Measurements from ENCODE around the gene NME9. TPM values are rescaled to one million over a fixed set of nuclear protein-coding genes. Genes with fewer than 3 reads are reported as not detected.

The NME9 gene
- total and polyA plus RNA-seq, 8 donors, result 1.8 to 5.9 (median 3.6) TPM; not detected in 1

DNA sequence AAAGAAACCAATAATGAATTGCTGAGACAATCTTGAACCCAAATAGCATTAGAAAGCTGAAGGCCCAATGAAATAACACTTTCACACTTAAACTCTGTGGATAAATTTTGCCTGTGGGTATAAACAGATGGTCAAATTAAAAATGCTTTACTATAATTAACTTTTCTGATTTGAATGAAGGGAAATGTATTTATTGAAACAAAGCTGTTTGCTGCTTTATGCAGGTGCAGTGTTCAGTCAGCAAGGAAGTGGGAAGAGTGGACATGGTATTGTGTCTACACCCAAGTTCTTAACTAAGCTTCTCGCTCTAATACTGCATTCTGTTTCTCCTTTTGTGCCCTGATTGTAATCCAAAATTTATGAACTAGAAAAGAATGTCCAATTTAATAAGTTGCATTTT is 31.8 kb downstream of the NME9 start:
- TF ChIP-seq, protein P1, sequence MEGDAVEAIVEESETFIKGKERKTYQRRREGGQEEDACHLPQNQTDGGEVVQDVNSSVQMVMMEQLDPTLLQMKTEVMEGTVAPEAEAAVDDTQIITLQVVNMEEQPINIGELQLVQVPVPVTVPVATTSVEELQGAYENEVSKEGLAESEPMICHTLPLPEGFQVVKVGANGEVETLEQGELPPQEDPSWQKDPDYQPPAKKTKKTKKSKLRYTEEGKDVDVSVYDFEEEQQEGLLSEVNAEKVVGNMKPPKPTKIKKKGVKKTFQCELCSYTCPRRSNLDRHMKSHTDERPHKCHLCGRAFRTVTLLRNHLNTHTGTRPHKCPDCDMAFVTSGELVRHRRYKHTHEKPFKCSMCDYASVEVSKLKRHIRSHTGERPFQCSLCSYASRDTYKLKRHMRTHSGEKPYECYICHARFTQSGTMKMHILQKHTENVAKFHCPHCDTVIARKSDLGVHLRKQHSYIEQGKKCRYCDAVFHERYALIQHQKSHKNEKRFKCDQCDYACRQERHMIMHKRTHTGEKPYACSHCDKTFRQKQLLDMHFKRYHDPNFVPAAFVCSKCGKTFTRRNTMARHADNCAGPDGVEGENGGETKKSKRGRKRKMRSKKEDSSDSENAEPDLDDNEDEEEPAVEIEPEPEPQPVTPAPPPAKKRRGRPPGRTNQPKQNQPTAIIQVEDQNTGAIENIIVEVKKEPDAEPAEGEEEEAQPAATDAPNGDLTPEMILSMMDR (IDR thresholded peaks at IDR 0.05), result no peak
- Histone ChIP-seq H3K27me3 (no peaks in the 10 kb centered on the region), H3K4me3 (no peak overlapping the region), H3K27ac (no peak overlapping the region), H3K9me3 (no peaks in the 10 kb centered on the region), H3K4me1 (no peaks in the 10 kb centered on the region), H3K36me3 (peaks cover 0 to 69% of the 10 kb centered on the region in 2 donors)
- intact Hi-C loops (cut with DNase I), result no loop called here
- DNase-seq, result no peak
- no peak for ATAC-seq

DNA sequence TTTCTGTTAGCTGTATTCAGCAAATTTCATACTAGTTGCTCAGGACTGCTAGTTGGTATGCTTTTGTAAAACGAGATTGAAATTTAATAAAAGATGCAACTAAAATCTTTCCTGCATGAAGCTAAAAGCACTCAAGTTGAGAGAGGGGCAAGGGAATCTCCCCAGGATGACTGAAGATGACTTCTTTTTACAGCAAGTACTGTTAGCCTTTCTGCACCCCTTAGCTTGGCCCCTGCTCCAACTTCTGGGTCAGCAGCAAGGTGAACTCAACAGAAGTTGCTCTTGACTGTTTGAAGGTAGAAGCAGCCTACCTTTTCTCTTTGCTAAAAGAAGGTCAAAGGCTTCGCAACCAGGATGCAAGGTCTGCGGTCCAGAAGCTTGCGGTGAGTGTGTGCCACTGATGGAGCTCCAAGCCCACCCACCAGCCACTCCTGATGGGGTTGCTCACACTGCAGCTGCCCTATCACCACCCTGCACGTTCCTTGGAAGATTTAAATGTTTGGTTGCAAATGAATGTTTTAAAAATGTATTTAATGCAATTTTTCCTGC is 32.5 kb downstream of the NME9 start:
- DNase-seq (no peak), ATAC-seq (no peak)
- H3K27ac ChIP-seq, result no peak overlapping the region
- H3K27me3 ChIP-seq, result no peaks in the 10 kb centered on the region
- H3K4me1 ChIP-seq, result no peaks in the 10 kb centered on the region
- peaks cover 0 to 76% of the 10 kb centered on the region in 2 donors for H3K36me3 ChIP-seq
- TF ChIP-seq, protein P1 (IDR thresholded peaks at IDR 0.05), result no peak
- no peak overlapping the region for H3K4me3 ChIP-seq
- intact Hi-C loops (cut with DNase I), result no loop called here
- no peaks in the 10 kb centered on the region for H3K9me3 ChIP-seq

DNA sequence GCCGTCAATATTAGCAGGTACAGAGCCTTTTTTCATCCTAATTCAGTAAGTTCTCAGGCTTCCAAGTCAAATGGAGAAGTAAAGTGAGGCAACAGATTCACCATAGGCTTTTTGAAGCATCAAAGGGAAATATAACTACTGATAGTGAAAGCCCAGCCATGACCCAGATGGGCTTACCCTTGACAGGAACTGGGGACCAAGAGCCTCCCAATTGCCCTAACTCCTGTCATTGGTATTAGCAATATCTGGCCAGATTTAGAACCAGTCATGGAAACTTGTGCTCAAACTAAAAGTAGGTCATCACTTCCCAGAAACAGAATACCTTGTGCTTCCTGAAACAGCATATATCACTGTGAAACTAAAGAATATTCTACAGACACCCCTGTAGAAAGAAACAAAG is 33.0 kb downstream of the NME9 start:
- no peak for DNase-seq
- peaks cover 0 to 81% of the 10 kb centered on the region in 2 donors for H3K36me3 ChIP-seq
- TF ChIP-seq, protein P1 (IDR thresholded peaks at IDR 0.05), result no peak
- no peaks in the 10 kb centered on the region for H3K27me3 ChIP-seq
- H3K9me3 ChIP-seq, result no peaks in the 10 kb centered on the region
- H3K4me3 ChIP-seq, result no peak overlapping the region
- no peak overlapping the region for H3K27ac ChIP-seq
- intact Hi-C loops (cut with DNase I), result no loop called here
- no peaks in the 10 kb centered on the region for H3K4me1 ChIP-seq
- no peak for ATAC-seq

DNA sequence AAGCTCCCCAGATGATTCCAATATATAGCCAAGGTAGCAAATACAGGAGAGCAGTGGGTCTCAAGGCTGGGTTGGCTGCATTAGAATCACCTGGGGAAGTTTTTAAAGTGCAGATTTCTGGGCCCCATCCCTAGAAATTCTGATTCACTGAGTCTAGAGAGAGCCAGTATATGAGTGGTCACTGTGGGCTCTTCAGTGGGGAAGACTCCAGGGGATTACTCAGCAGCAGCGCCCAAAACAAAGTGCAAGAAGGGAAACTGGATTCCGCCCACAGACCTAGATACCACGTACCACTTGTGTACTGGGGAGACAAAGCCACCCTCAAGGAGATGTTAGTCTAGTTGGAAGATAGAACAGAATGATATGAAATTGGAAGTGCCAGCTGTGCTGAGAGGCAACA is 40.0 kb downstream of the NME9 start:
- ATAC-seq (no peak), DNase-seq (no peak)
- H3K36me3 ChIP-seq, result peaks cover 0 to 100% of the 10 kb centered on the region in 2 donors
- H3K9me3 ChIP-seq, result no peaks in the 10 kb centered on the region
- intact Hi-C loops (cut with DNase I), result no loop called here
- H3K4me1 ChIP-seq, result no peaks in the 10 kb centered on the region
- H3K27ac ChIP-seq, result no peak overlapping the region
- TF ChIP-seq, protein P1 (IDR thresholded peaks at IDR 0.05), result no peak
- no peak overlapping the region for H3K4me3 ChIP-seq
- H3K27me3 ChIP-seq, result no peaks in the 10 kb centered on the region

DNA sequence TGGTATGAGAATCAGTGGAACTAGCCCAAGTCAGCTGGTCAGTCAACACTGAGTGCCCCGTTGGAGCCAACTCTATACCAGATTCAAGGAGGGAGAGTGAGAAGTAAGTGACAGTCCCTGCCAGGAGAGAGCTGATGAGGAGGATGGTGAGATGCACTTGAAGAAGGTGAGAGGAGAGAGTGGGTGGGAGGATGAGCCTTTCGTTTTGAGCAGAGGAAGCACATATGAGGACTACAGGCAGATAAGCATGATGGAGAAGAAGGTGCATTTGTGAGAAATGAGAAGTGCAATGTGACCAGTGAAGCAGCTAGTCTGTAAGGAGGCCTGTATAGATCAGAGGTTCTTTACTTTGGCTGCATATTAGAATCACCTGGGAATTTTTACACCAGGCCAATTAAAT is 40.4 kb downstream of the NME9 start:
- ATAC-seq (no peak), DNase-seq (no peak)
- H3K27me3 ChIP-seq, result no peaks in the 10 kb centered on the region
- intact Hi-C loops (cut with DNase I), result no loop called here
- TF ChIP-seq, protein P1 (IDR thresholded peaks at IDR 0.05), result no peak
- H3K4me1 ChIP-seq, result no peaks in the 10 kb centered on the region
- H3K36me3 ChIP-seq, result peaks cover 0 to 100% of the 10 kb centered on the region in 2 donors
- H3K9me3 ChIP-seq, result no peaks in the 10 kb centered on the region
- no peak overlapping the region for H3K4me3 ChIP-seq
- no peak overlapping the region for H3K27ac ChIP-seq

Measured in left lung (tissue), 10 donors.